Stimulated activated naive CD8-positive, alpha-beta T cell treated with anti-CD3 and anti-CD28 coated beads, Interleukin-15, amount 100 ng/mL, for 72 hours (primary cell): ENCODE data around the gene NFATC2.
A peak's percentile ranks its signal among the peaks of the same experiment; 100 is the strongest.

Experiments used
- ATAC-seq: fragments of 150-1000 bp; cut with Tn5 transposase; 2 replicates; pipeline ENCODE4 v1.10.0; 2021; ENCODE audit warnings: mild to moderate bottlenecking, moderate library complexity
- DNase-seq, 2 donors: peaks; one replicate each; pipeline ENCODE4 v3.0.0; 2021 to 2022
- H3K27ac Mint-ChIP-seq, 2 donors: one replicate each; pipeline ENCODE4 v1.8.0; 2022; ENCODE audit warnings: mild to moderate bottlenecking in 2 of 2, mixed read lengths in 2 of 2, moderate library complexity in 2 of 2
- H3K27me3 Mint-ChIP-seq: one replicate; pipeline ENCODE4 v1.8.0; 2022; ENCODE audit warnings: mixed read lengths
- H3K4me1 Mint-ChIP-seq: one replicate; pipeline ENCODE4 v1.8.0; 2022; ENCODE audit warnings: mild to moderate bottlenecking, mixed read lengths
- H3K4me3 Mint-ChIP-seq, 2 donors: one replicate each; pipeline ENCODE4 v1.8.0; 2022; ENCODE audit warnings: mild to moderate bottlenecking in 2 of 2, mixed read lengths in 2 of 2, moderate library complexity in 1 of 2
- H3K9me3 Mint-ChIP-seq, 2 donors: one replicate each; pipeline ENCODE4 v1.8.0; 2022; ENCODE audit warnings: mixed read lengths in 2 of 2

The NFATC2 gene

DNA sequence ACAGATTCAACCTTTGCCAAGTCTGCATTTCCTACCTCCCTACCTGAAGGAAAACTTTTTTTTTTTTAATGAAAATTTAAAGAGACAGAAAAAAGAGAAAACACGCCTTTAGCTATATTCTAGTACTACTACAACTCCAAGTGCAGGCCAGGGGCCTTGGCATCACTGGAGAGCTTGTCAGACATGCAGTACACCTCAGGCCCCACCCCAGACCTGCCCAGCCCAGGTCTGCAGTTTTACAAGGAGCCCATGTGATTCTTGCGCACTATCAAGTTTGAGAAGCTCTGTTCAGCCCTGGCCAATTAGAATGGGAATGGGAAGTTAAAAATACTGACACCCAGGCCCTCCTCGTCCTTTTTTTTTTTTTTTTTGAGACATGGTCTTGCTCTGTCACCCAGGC is 85.0 kb downstream of the NFATC2 start:
- Mint-ChIP-seq H3K27me3 (no peaks in the 10 kb centered on the region), H3K27ac (peak overlapping the region in 1 of 2 donors; percentile 59), H3K4me1 (peaks cover 41% of the 10 kb centered on the region), H3K9me3 (peaks cover 0 to 4% of the 10 kb centered on the region in 2 donors), H3K4me3 (no peak overlapping the region)
- DNase-seq (no peak), ATAC-seq (no peak)

- no peak for ATAC-seq
- Mint-ChIP-seq H3K4me3 (peak overlapping the region in 1 of 2 donors; percentile 37), H3K27me3 (no peaks in the 10 kb centered on the region), H3K27ac (peak overlapping the region in 1 of 2 donors; percentile 96), H3K4me1 (peaks cover 41% of the 10 kb centered on the region), H3K9me3 (peaks cover 0 to 4% of the 10 kb centered on the region in 2 donors)
- no peak for DNase-seq
These were observed 85.7 kb downstream of the NFATC2 start for GRCh38 chr20:51456511-51457509.

DNA sequence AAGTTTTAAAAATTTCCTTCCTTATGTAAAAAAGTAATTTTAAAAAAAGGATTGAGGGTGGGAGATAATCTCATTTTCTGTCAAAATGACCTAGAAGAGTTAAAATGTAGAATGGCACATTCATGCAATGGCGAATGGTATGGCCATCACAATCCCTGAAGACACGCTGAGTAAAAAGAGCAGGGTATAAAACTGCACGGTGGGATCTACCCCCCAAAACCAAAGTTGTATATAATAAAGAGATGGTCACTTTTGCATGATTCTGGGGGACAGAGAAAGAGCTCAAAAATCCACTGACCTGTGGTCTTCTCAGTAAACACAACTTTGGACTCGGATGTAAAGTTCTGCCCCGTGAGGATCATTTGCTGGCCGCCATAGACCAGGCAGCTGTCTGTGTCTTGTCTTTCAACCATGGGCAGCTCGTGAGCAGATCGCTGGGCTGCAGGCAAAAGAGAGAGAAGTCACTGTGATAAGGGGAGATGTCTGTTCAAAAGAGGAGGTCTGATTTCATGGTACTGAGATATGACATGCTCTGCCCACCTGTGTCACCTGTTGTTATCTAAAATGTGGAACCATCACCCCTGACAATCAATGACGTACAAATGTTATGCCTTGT is 88.2 kb downstream of the NFATC2 start:
- Mint-ChIP-seq H3K27ac (no peak overlapping the region), H3K4me3 (no peak overlapping the region), H3K27me3 (no peaks in the 10 kb centered on the region), H3K9me3 (peaks cover 0 to 4% of the 10 kb centered on the region in 2 donors), H3K4me1 (peaks cover 41% of the 10 kb centered on the region)
- no peak for DNase-seq
- no peak for ATAC-seq

DNA sequence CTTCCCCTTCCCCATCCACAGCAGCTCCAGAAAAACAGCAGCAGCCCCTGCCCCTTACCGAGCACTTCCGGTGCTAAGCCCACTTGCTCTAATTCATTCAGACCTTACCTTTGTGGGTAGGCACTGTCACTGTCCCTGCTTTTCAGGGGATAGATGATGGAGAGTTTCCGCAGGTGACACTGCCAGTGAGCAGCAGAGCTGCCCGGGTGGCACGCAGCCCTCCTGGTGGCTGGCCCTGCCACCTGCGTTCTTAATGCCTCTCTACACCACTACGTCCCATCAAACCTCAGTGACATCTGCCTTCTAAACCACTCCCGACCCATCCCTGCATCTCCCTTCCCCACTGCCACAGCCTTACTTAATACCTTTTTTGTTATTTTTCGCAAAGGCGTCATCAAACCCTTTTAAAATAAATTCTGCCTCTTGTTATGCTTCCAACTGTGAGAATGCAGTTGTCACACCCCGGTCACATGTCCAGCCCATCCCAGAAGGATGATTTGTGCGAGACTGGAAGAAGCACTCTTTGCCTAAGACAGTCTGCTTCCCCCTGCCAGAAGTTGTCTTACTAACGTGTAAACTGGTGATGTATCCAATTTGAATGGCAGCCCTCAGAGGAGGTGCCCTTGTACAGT is 89.7 kb downstream of the NFATC2 start:
- Mint-ChIP-seq H3K27ac (peak overlapping the region in 1 of 2 donors; percentile 69), H3K9me3 (peaks cover 0 to 4% of the 10 kb centered on the region in 2 donors)

GRCh38 chr20:51452091-51452613 is 90.4 kb downstream of the NFATC2 start:
- Mint-ChIP-seq H3K27me3 (no peaks in the 10 kb centered on the region), H3K4me3 (no peak overlapping the region), H3K27ac (peak overlapping the region; percentile 23 to 27), H3K9me3 (peaks cover 0 to 4% of the 10 kb centered on the region in 2 donors), H3K4me1 (peaks cover 37% of the 10 kb centered on the region)
- DNase-seq (no peak), ATAC-seq (no peak)

More for the DNA sequence above, 89.7 kb downstream of the NFATC2 start:
- no peak for DNase-seq
- peaks cover 37% of the 10 kb centered on the region for H3K4me1 Mint-ChIP-seq
- no peak overlapping the region for H3K4me3 Mint-ChIP-seq
- no peak for ATAC-seq
- no peaks in the 10 kb centered on the region for H3K27me3 Mint-ChIP-seq

GRCh38 chr20:51451484-51451883 is 91.0 kb downstream of the NFATC2 start:
- H3K4me1 Mint-ChIP-seq, result peaks cover 37% of the 10 kb centered on the region
- no peak for DNase-seq
- peaks cover 0 to 4% of the 10 kb centered on the region in 2 donors for H3K9me3 Mint-ChIP-seq
- no peak overlapping the region for H3K4me3 Mint-ChIP-seq
- no peak overlapping the region for H3K27ac Mint-ChIP-seq
- no peaks in the 10 kb centered on the region for H3K27me3 Mint-ChIP-seq
- no peak for ATAC-seq

GRCh38 chr20:51450984-51451383 is 91.5 kb downstream of the NFATC2 start:
- no peak for ATAC-seq
- no peaks in the 10 kb centered on the region for H3K27me3 Mint-ChIP-seq
- DNase-seq, result no peak
- peak overlapping the region in 1 of 2 donors; percentile 42 for H3K27ac Mint-ChIP-seq
- H3K9me3 Mint-ChIP-seq, result peaks cover 0 to 4% of the 10 kb centered on the region in 2 donors
- peaks cover 36% of the 10 kb centered on the region for H3K4me1 Mint-ChIP-seq
- no peak overlapping the region for H3K4me3 Mint-ChIP-seq

GRCh38 chr20:51450221-51450712 is 92.3 kb downstream of the NFATC2 start:
- peaks cover 0 to 4% of the 10 kb centered on the region in 2 donors for H3K9me3 Mint-ChIP-seq
- H3K27ac Mint-ChIP-seq, result no peak overlapping the region
- H3K4me1 Mint-ChIP-seq, result peaks cover 36% of the 10 kb centered on the region
- no peaks in the 10 kb centered on the region for H3K27me3 Mint-ChIP-seq
- no peak for ATAC-seq
- no peak for DNase-seq
- H3K4me3 Mint-ChIP-seq, result no peak overlapping the region

DNA sequence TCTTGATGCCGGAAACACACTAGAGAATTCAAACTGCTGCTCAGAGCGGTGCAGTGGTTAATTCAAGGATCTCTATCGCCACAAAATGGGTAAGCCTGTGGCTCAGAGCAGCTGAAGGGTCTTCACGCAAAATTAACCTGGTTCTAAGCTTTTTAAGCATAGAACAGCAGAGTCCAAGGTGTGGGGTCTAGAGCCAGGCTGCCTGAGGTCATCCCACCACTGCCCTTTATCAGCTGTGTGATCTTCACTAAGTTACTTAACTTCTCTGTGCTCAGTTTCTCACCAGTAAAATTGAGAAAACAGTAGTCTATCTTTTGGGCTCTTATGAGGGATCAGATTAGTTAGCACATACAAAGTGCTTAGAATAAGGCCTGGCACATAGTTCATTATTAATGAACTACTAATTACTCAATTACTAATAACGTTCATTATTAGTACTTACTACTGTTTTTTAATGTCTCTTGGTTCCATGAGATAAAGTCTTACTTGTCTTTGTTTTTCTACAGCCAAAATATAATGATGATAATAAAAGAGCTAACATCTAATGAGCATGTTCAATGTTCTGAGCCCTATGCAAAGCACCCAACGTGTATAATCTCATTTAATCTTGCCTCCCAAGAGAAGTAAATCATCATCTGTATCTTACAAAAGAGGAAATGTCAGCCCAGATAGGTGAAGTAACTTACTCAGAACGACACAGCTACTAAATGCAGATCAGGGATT is 92.9 kb downstream of the NFATC2 start:
- H3K27ac Mint-ChIP-seq, result no peak overlapping the region
- no peaks in the 10 kb centered on the region for H3K27me3 Mint-ChIP-seq
- no peak overlapping the region for H3K4me3 Mint-ChIP-seq
- ATAC-seq, result no peak
- DNase-seq, result no peak
- H3K4me1 Mint-ChIP-seq, result peaks cover 38% of the 10 kb centered on the region
- peaks cover 0 to 4% of the 10 kb centered on the region in 2 donors for H3K9me3 Mint-ChIP-seq

GRCh38 chr20:51447765-51448148 is 94.8 kb downstream of the NFATC2 start:
- ATAC-seq (no peak), DNase-seq (no peak)
- Mint-ChIP-seq H3K27ac (peak overlapping the region in 1 of 2 donors; percentile 51), H3K27me3 (no peaks in the 10 kb centered on the region), H3K4me3 (no peak overlapping the region), H3K4me1 (peaks cover 40% of the 10 kb centered on the region), H3K9me3 (no peaks in the 10 kb centered on the region)

- Mint-ChIP-seq H3K9me3 (no peaks in the 10 kb centered on the region), H3K27me3 (no peaks in the 10 kb centered on the region), H3K27ac (peak overlapping the region in 1 of 2 donors; percentile 51), H3K4me3 (no peak overlapping the region), H3K4me1 (peaks cover 37% of the 10 kb centered on the region)
- DNase-seq (no peak), ATAC-seq (no peak)
These were observed 95.3 kb downstream of the NFATC2 start for GRCh38 chr20:51447097-51447764.

- DNase-seq (no peak), ATAC-seq (no peak)
- Mint-ChIP-seq H3K27me3 (no peaks in the 10 kb centered on the region), H3K4me3 (no peak overlapping the region), H3K4me1 (peaks cover 37% of the 10 kb centered on the region), H3K9me3 (no peaks in the 10 kb centered on the region), H3K27ac (peak overlapping the region; percentile 14 to 48)
These were observed 95.9 kb downstream of the NFATC2 start for GRCh38 chr20:51446656-51447055.

DNA sequence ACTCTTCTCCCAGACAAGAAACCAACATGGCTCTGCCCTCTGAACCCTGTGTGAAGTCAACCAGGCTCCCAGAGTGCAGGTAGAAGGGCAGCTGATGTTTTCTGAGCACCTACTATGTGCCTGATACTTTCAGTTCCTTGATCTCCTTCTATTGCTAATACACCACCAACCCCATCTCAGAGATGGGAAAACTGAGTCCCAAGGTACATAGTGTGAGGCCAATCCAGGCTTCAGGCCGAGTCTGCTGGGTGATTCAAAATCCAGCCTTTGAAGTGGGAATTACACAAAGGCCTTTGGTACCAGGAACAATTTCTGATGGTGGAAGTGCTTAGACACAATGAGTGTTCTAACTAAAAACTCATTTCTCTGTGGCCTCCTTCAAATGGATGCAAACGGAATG is 96.3 kb downstream of the NFATC2 start:
- DNase-seq, result no peak
- no peak overlapping the region for H3K4me3 Mint-ChIP-seq
- no peaks in the 10 kb centered on the region for H3K27me3 Mint-ChIP-seq
- no peaks in the 10 kb centered on the region for H3K9me3 Mint-ChIP-seq
- no peak for ATAC-seq
- H3K27ac Mint-ChIP-seq, result peak overlapping the region; percentile 48 to 52
- H3K4me1 Mint-ChIP-seq, result peaks cover 37% of the 10 kb centered on the region

GRCh38 chr20:51445591-51445990 is 96.9 kb downstream of the NFATC2 start:
- ATAC-seq, result no peak
- Mint-ChIP-seq H3K27me3 (no peaks in the 10 kb centered on the region), H3K4me3 (no peak overlapping the region), H3K9me3 (no peaks in the 10 kb centered on the region), H3K27ac (peak overlapping the region; percentile 74 to 93), H3K4me1 (peaks cover 37% of the 10 kb centered on the region)
- DNase-seq, result no peak
